ENCODE measurements around the gene ADCK1. TPM values are rescaled to one million over a fixed set of nuclear protein-coding genes. Genes with fewer than 3 reads are reported as not detected.

ADCK1 gene
- total RNA-seq, 1 experiment from 2014 or later, result 8.3 TPM

GRCh38 chr14:77920312-77920711 is 120.4 kb downstream of the ADCK1 start:
- Histone ChIP-seq H3K36me3 (ENCODE audit: insufficient read depth, low read length, poor library complexity, severe bottlenecking) (no peaks in the 10 kb centered on the region), H3K4me3 (ENCODE audit: low read depth, low read length, poor library complexity, severe bottlenecking) (no peak overlapping the region), H3K4me1 (ENCODE audit: insufficient read depth, low read length, poor library complexity, severe bottlenecking) (peaks cover 4% of the 10 kb centered on the region), H3K9me3 (ENCODE audit: low read depth, low read length, poor library complexity, severe bottlenecking) (no peaks in the 10 kb centered on the region), H3K27me3 (replicated peaks; ENCODE audit: insufficient read depth, low read depth, low read length, poor library complexity) (no peaks in the 10 kb centered on the region), H3K27ac (ENCODE audit: low read depth, low read length, poor library complexity, severe bottlenecking) (no peak overlapping the region)
- CTCF ChIA-PET, result no interaction called here
- POLR2A ChIA-PET (ENCODE audit: low non-redundant PET), result no interaction called here
- DNase-seq (ENCODE audit: low spot score), result no peak
- no TSS peak for BruUV-seq (replicated peaks)
- TF ChIP-seq EZH2 (IDR thresholded peaks at IDR 0.05; ENCODE audit: borderline replicate concordance, low read depth, low read length, poor library complexity, severe bottlenecking), result no peak
- no peak for TF ChIP-seq CTCF (conservative IDR thresholded peaks at IDR 0.05; ENCODE audit: low read depth, low read length)
- intact Hi-C loops (cut with micrococcal nuclease; ENCODE audit: unreplicated experiment), result no loop called here

GRCh38 chr14:77921818-77922217 is 121.9 kb downstream of the ADCK1 start:
- no TSS peak for BruUV-seq (replicated peaks)
- ChIA-PET POLR2A (ENCODE audit: low non-redundant PET) (no interaction called here), CTCF (no interaction called here)
- TF ChIP-seq CTCF (conservative IDR thresholded peaks at IDR 0.05; ENCODE audit: low read depth, low read length) (no peak), EZH2 (IDR thresholded peaks at IDR 0.05; ENCODE audit: borderline replicate concordance, low read depth, low read length, poor library complexity, severe bottlenecking) (no peak)
- Histone ChIP-seq H3K27me3 (replicated peaks; ENCODE audit: insufficient read depth, low read depth, low read length, poor library complexity) (no peaks in the 10 kb centered on the region), H3K36me3 (ENCODE audit: insufficient read depth, low read length, poor library complexity, severe bottlenecking) (no peaks in the 10 kb centered on the region), H3K27ac (ENCODE audit: low read depth, low read length, poor library complexity, severe bottlenecking) (no peak overlapping the region), H3K4me3 (ENCODE audit: low read depth, low read length, poor library complexity, severe bottlenecking) (no peak overlapping the region), H3K9me3 (ENCODE audit: low read depth, low read length, poor library complexity, severe bottlenecking) (no peaks in the 10 kb centered on the region), H3K4me1 (ENCODE audit: insufficient read depth, low read length, poor library complexity, severe bottlenecking) (peaks cover 4% of the 10 kb centered on the region)
- no peak for DNase-seq (ENCODE audit: low spot score)
- intact Hi-C loops (cut with micrococcal nuclease; ENCODE audit: unreplicated experiment), result no loop called here

GRCh38 chr14:77923131-77923936 is 123.4 kb downstream of the ADCK1 start:
- Histone ChIP-seq H3K4me1 (ENCODE audit: insufficient read depth, low read length, poor library complexity, severe bottlenecking) (peaks cover 4% of the 10 kb centered on the region), H3K27me3 (replicated peaks; ENCODE audit: insufficient read depth, low read depth, low read length, poor library complexity) (no peaks in the 10 kb centered on the region), H3K9me3 (ENCODE audit: low read depth, low read length, poor library complexity, severe bottlenecking) (no peaks in the 10 kb centered on the region), H3K4me3 (ENCODE audit: low read depth, low read length, poor library complexity, severe bottlenecking) (no peak overlapping the region), H3K36me3 (ENCODE audit: insufficient read depth, low read length, poor library complexity, severe bottlenecking) (no peaks in the 10 kb centered on the region), H3K27ac (ENCODE audit: low read depth, low read length, poor library complexity, severe bottlenecking) (no peak overlapping the region)
- ChIA-PET POLR2A (ENCODE audit: low non-redundant PET) (no interaction called here), CTCF (no interaction called here)
- BruUV-seq (replicated peaks), result no TSS peak
- peak; percentile 35 for DNase-seq (ENCODE audit: low spot score)
- intact Hi-C loops (cut with micrococcal nuclease; ENCODE audit: unreplicated experiment), result no loop called here
- TF ChIP-seq CTCF (conservative IDR thresholded peaks at IDR 0.05; ENCODE audit: low read depth, low read length), result no peak
- no peak for TF ChIP-seq EZH2 (IDR thresholded peaks at IDR 0.05; ENCODE audit: borderline replicate concordance, low read depth, low read length, poor library complexity, severe bottlenecking)

All from A673 (cell line).